Measurements from ENCODE around the gene REM2.

The REM2 gene

GRCh38 chr14:22838631-22839041 lies 44.4 kb upstream of the REM2 start:
- no peak for TF ChIP-seq CTCF (IDR thresholded peaks at IDR 0.05; ENCODE audit: low read depth, low read length, missing control alignments)
- in situ Hi-C loops (cut with HindIII; ENCODE audit: low sequenced_read_pairs): no loop called here
- no peak for DNase-seq (ENCODE audit: low read depth)
- H3K4me3 ChIP-seq (ENCODE audit: low read depth, low read length): peak overlapping the region; percentile 98

GRCh38 chr14:22839159-22839779 lies 43.8 kb upstream of the REM2 start:
- peak overlapping the region; percentile 98 for H3K4me3 ChIP-seq (ENCODE audit: low read depth, low read length)
- no peak for DNase-seq (ENCODE audit: low read depth)
- no peak for TF ChIP-seq CTCF (IDR thresholded peaks at IDR 0.05; ENCODE audit: low read depth, low read length, missing control alignments)
- in situ Hi-C loops (cut with HindIII; ENCODE audit: low sequenced_read_pairs): no loop called here

GRCh38 chr14:22841311-22841710 lies 41.7 kb upstream of the REM2 start:
- no peak for DNase-seq (ENCODE audit: low read depth)
- TF ChIP-seq CTCF (IDR thresholded peaks at IDR 0.05; ENCODE audit: low read depth, low read length, missing control alignments): no peak
- in situ Hi-C loops (cut with HindIII; ENCODE audit: low sequenced_read_pairs): no loop called here
- no peak overlapping the region for H3K4me3 ChIP-seq (ENCODE audit: low read depth, low read length)

- no peak for DNase-seq (ENCODE audit: low read depth)
- in situ Hi-C loops (cut with HindIII; ENCODE audit: low sequenced_read_pairs): no loop called here
- no peak for TF ChIP-seq CTCF (IDR thresholded peaks at IDR 0.05; ENCODE audit: low read depth, low read length, missing control alignments)
- H3K4me3 ChIP-seq (ENCODE audit: low read depth, low read length): no peak overlapping the region
Observed at GRCh38 chr14:22841769-22842168, 41.3 kb upstream of the REM2 start.

GRCh38 chr14:22842211-22843122 lies 40.6 kb upstream of the REM2 start:
- no peak for TF ChIP-seq CTCF (IDR thresholded peaks at IDR 0.05; ENCODE audit: low read depth, low read length, missing control alignments)
- no peak for DNase-seq (ENCODE audit: low read depth)
- H3K4me3 ChIP-seq (ENCODE audit: low read depth, low read length): no peak overlapping the region
- in situ Hi-C loops (cut with HindIII; ENCODE audit: low sequenced_read_pairs): no loop called here

- no peak for TF ChIP-seq CTCF (IDR thresholded peaks at IDR 0.05; ENCODE audit: low read depth, low read length, missing control alignments)
- in situ Hi-C loops (cut with HindIII; ENCODE audit: low sequenced_read_pairs): no loop called here
- no peak overlapping the region for H3K4me3 ChIP-seq (ENCODE audit: low read depth, low read length)
- DNase-seq (ENCODE audit: low read depth): no peak
Observed at GRCh38 chr14:22843123-22843925, 39.7 kb upstream of the REM2 start.

Data from astrocyte of the cerebellum (primary cell).